Caco-2 (cell line): ENCODE results near the gene MAN1C1. TPM values are rescaled to one million over a fixed set of nuclear protein-coding genes. Genes with fewer than 3 reads are reported as not detected.

ENCODE experiments used
- BruUV-seq: library from RNA; stranded (reverse); fragments of 400-500 nt; replicated peaks from 2 replicates; lab custom pipeline; 2021; lab: Mats Ljungman, UMichigan
- CTCF ChIA-PET: fragments of 300-600 bp; sonication (Branson Sonifier 250); formaldehyde crosslinking; loops from one replicate; lab custom pipeline; 2022; ENCODE audit warnings: antibody characterized with exemption; lab: Charles Lee
- POLR2A ChIA-PET: fragments of 300-600 bp; sonication (Branson Sonifier 250); formaldehyde crosslinking; loops from one replicate; lab custom pipeline; 2022; ENCODE audit warnings: antibody characterized with exemption; lab: Charles Lee
- DNase-seq, 2 experiments: peaks; one replicate each; pipeline versions ENCODE4 v3.0.0 to v3.0.0-alpha.2; 2020 to 2022
- H3K27me3 ChIP-seq: replicated peaks from 2 replicates; pipeline ENCODE4 v1.6.0; 2011; ENCODE audit warnings: low read length; ENCODE audit not compliant: control insufficient read depth, insufficient read depth
- H3K36me3 ChIP-seq: 2 replicates; pipeline ENCODE4 v1.5.1; 2011; ENCODE audit warnings: low read length; ENCODE audit not compliant: control insufficient read depth, insufficient read depth
- H3K4me1 ChIP-seq: fragments of 250-450 bp; sonication (Bioruptor Pico); 2 replicates; pipeline ENCODE4 v1.5.1; 2020; ENCODE audit warnings: mild to moderate bottlenecking
- H3K4me3 ChIP-seq: 2 replicates; pipeline ENCODE4 v1.5.1; 2011; ENCODE audit warnings: low read depth, mild to moderate bottlenecking, control low read depth, low read length
- H3K9me3 ChIP-seq: fragments of 250-450 bp; sonication (Bioruptor Pico); 2 replicates; pipeline ENCODE4 v1.5.1; 2020; ENCODE audit warnings: mild to moderate bottlenecking, moderate library complexity
- H3K27ac Mint-ChIP-seq: one replicate; pipeline ENCODE4 v1.8.0; 2022; ENCODE audit warnings: mixed read lengths; ENCODE audit not compliant: unreplicated experiment
- H3K27me3 Mint-ChIP-seq: one replicate; pipeline ENCODE4 v1.8.0; 2022; ENCODE audit warnings: mixed read lengths; ENCODE audit not compliant: insufficient read depth, unreplicated experiment
- H3K36me3 Mint-ChIP-seq: one replicate; pipeline ENCODE4 v1.8.0; 2022; ENCODE audit warnings: mild to moderate bottlenecking, mixed read lengths; ENCODE audit not compliant: insufficient read depth, unreplicated experiment
- H3K4me1 Mint-ChIP-seq: one replicate; pipeline ENCODE4 v1.8.0; 2022; ENCODE audit warnings: low read depth, mixed read lengths; ENCODE audit not compliant: unreplicated experiment
- H3K4me3 Mint-ChIP-seq: one replicate; pipeline ENCODE4 v1.8.0; 2022; ENCODE audit warnings: mild to moderate bottlenecking, moderate library complexity, mixed read lengths; ENCODE audit not compliant: unreplicated experiment
- H3K9me3 Mint-ChIP-seq: one replicate; pipeline ENCODE4 v1.8.0; 2022; ENCODE audit warnings: mixed read lengths; ENCODE audit not compliant: unreplicated experiment
- CTCF ChIP-seq, 2 experiments: fragments of 200-600 bp in 1 of 2; IDR thresholded peaks; 1 replicate in 1 of 2; 2 replicates in 1 of 2; pipeline versions ENCODE4 v1.5.1 to v1.8.0; 2011 to 2022; ENCODE audit warnings: antibody characterized with exemption in 1 of 2, control low read depth in 1 of 2, inconsistent platforms in 1 of 2, low read depth in 1 of 2, low read length in 1 of 2, mild to moderate bottlenecking in 1 of 2, moderate library complexity in 1 of 2; ENCODE audit not compliant: insufficient read depth in 1 of 2, severe bottlenecking in 1 of 2, unreplicated experiment in 1 of 2
- intact Hi-C: fragments of 100-400 bp; cut with micrococcal nuclease; formaldehyde crosslinking; loops from one replicate; pipeline ENCODE4 v1.10.0; 2022; ENCODE audit not compliant: unreplicated experiment
- total RNA-seq: library from RNA; stranded (reverse); gene quantifications from 2 replicates; pipeline ENCODE4 v1.2.3, GENCODE V29; 2022

MAN1C1 gene
- total RNA-seq, 1 experiment from 2014 or later = 2.7 TPM

- DNase-seq = no peak
- Histone ChIP-seq H3K4me1 (peaks cover 25% of the 10 kb centered on the region), H3K27me3 (no peaks in the 10 kb centered on the region), H3K4me3 (no peak overlapping the region), H3K9me3 (no peaks in the 10 kb centered on the region), H3K36me3 (no peaks in the 10 kb centered on the region)
- Mint-ChIP-seq H3K4me3 (no peak overlapping the region), H3K27me3 (no peaks in the 10 kb centered on the region), H3K27ac (no peak overlapping the region), H3K9me3 (no peaks in the 10 kb centered on the region), H3K4me1 (peaks cover 19% of the 10 kb centered on the region), H3K36me3 (peaks cover 15% of the 10 kb centered on the region)
- TF ChIP-seq CTCF (IDR thresholded peaks at IDR 0.05; ENCODE audit: insufficient read depth in 1 of 2, low read depth in 1 of 2, low read length in 1 of 2, severe bottlenecking in 1 of 2, unreplicated experiment in 1 of 2) = no peak
- POLR2A ChIA-PET = interaction anchor here (0.6 kb wide), 1 partner anchor 343 kb away, joined by 3 read pairs; no protein-coding TSS in a partner anchor
- CTCF ChIA-PET = interaction anchor here (0.6 kb wide), 1 partner anchor 173 kb away, joined by 3 read pairs; no protein-coding TSS in a partner anchor
- intact Hi-C loops = no loop called here
- no TSS peak for BruUV-seq
Measured at GRCh38 chr1:25575191-25575590, 41.4 kb upstream of the MAN1C1 start.

GRCh38 chr1:25576459-25577133, 40.0 kb upstream of the MAN1C1 start:
- H3K27me3 Mint-ChIP-seq = no peaks in the 10 kb centered on the region
- Histone ChIP-seq H3K4me3 (no peak overlapping the region), H3K9me3 (no peaks in the 10 kb centered on the region), H3K27me3 (no peaks in the 10 kb centered on the region), H3K36me3 (no peaks in the 10 kb centered on the region), H3K4me1 (peaks cover 25% of the 10 kb centered on the region)
- DNase-seq = no peak
- CTCF ChIA-PET = no interaction called here
- H3K4me1 Mint-ChIP-seq = peaks cover 19% of the 10 kb centered on the region
- H3K36me3 Mint-ChIP-seq = peaks cover 15% of the 10 kb centered on the region
- H3K4me3 Mint-ChIP-seq = no peak overlapping the region
- POLR2A ChIA-PET = no interaction called here
- no peaks in the 10 kb centered on the region for H3K9me3 Mint-ChIP-seq
- TF ChIP-seq CTCF (IDR thresholded peaks at IDR 0.05; ENCODE audit: insufficient read depth in 1 of 2, low read depth in 1 of 2, low read length in 1 of 2, severe bottlenecking in 1 of 2, unreplicated experiment in 1 of 2) = no peak
- no peak overlapping the region for H3K27ac Mint-ChIP-seq
- intact Hi-C loops = no loop called here
- no TSS peak for BruUV-seq

- peaks cover 19% of the 10 kb centered on the region for H3K4me1 Mint-ChIP-seq
- H3K27ac Mint-ChIP-seq = no peak overlapping the region
- H3K4me3 Mint-ChIP-seq = no peak overlapping the region
- Histone ChIP-seq H3K4me3 (no peak overlapping the region), H3K9me3 (no peaks in the 10 kb centered on the region), H3K27me3 (no peaks in the 10 kb centered on the region), H3K36me3 (no peaks in the 10 kb centered on the region), H3K4me1 (peaks cover 25% of the 10 kb centered on the region)
- H3K27me3 Mint-ChIP-seq = no peaks in the 10 kb centered on the region
- CTCF ChIA-PET = no interaction called here
- DNase-seq = no peak
- BruUV-seq = no TSS peak
- TF ChIP-seq CTCF (IDR thresholded peaks at IDR 0.05; ENCODE audit: insufficient read depth in 1 of 2, low read depth in 1 of 2, low read length in 1 of 2, severe bottlenecking in 1 of 2, unreplicated experiment in 1 of 2) = no peak
- POLR2A ChIA-PET = no interaction called here
- intact Hi-C loops = no loop called here
- H3K36me3 Mint-ChIP-seq = peaks cover 15% of the 10 kb centered on the region
- no peaks in the 10 kb centered on the region for H3K9me3 Mint-ChIP-seq
Measured at GRCh38 chr1:25577134-25577920, 39.3 kb upstream of the MAN1C1 start.
